ENCODE results near the gene PMAIP1. TPM values are rescaled to one million over a fixed set of nuclear protein-coding genes. Genes with fewer than 3 reads are reported as not detected.

Gene PMAIP1
- polyA plus RNA-seq, 3 donors: 40.8 to 56.6 (median 55.7) TPM

GRCh38 chr18:59881728-59882656 lies 17.8 kb upstream of the PMAIP1 start:
- H2AFZ ChIP-seq (ENCODE audit: insufficient read depth, low read depth, low read length, poor library complexity, severe bottlenecking): peak overlapping the region; percentile 46
- H3K4me3 ChIP-seq (replicated peaks in 1 of 3; ENCODE audit: low read depth in 2 of 3, low read length in 3 of 3): peak overlapping the region in 1 of 3 experiments; percentile 58
- no peaks in the 10 kb centered on the region for H4K20me1 ChIP-seq (ENCODE audit: insufficient read depth, low read length)
- peak overlapping the region; percentile 63 to 79 for H3K4me3 Mint-ChIP-seq
- peak overlapping the region; percentile 62 for H3K4me2 ChIP-seq (replicated peaks; ENCODE audit: extremely low read depth, low read length, poor library complexity, severe bottlenecking)
- no peaks in the 10 kb centered on the region for H3K36me3 Mint-ChIP-seq
- peaks cover 58% of the 10 kb centered on the region for H3K4me1 Mint-ChIP-seq
- peaks cover 73 to 84% of the 10 kb centered on the region in 2 donors for H3K4me1 ChIP-seq (ENCODE audit: control insufficient read depth in 1 of 2, insufficient read depth in 2 of 2, low read length in 2 of 2)
- H3K27ac Mint-ChIP-seq: peak overlapping the region; percentile 86 to 96 (median 94)
- TF ChIP-seq CTCF (IDR thresholded peaks at IDR 0.05): no peak
- no peaks in the 10 kb centered on the region for H3K36me3 ChIP-seq (replicated peaks in 1 of 2; ENCODE audit: control insufficient read depth in 1 of 2, insufficient read depth in 2 of 2, low read length in 2 of 2)
- H3K27me3 Mint-ChIP-seq (ENCODE audit: low read depth in 3 of 3): no peaks in the 10 kb centered on the region
- intact Hi-C loops (cut with micrococcal nuclease): loop anchor here in 1 of 2 donors (2.0 to 10.0 kb wide), 2 partner anchors 17 to 63 kb away; partner anchors contain the start of gene PMAIP1
- peak overlapping the region; percentile 5 for H3K9ac ChIP-seq (ENCODE audit: insufficient read depth, low read length, poor library complexity, severe bottlenecking)
- H3K9me3 Mint-ChIP-seq: peaks cover 0 to 2% (median 0%) of the 10 kb centered on the region in 7 donors
- peak overlapping the region; percentile 65 to 81 for H3K27ac ChIP-seq (ENCODE audit: low read depth in 1 of 2, low read length in 2 of 2)
- peak; percentile 55 to 82 (median 79) for DNase-seq
- H3K9me3 ChIP-seq (replicated peaks in 1 of 2; ENCODE audit: control insufficient read depth in 1 of 2, insufficient read depth in 1 of 2, low read length in 2 of 2): no peaks in the 10 kb centered on the region
- H3K79me2 ChIP-seq (ENCODE audit: insufficient read depth, low read length): no peaks in the 10 kb centered on the region
- WGBS (ENCODE audit: insufficient coverage): 0% methylated on average over 2 of the region's 11 CpGs
- H3K27me3 ChIP-seq (ENCODE audit: control insufficient read depth in 2 of 2, insufficient read depth in 2 of 2, low read length in 2 of 2): no peaks in the 10 kb centered on the region

- Histone ChIP-seq H3K9ac (ENCODE audit: insufficient read depth, low read length, poor library complexity, severe bottlenecking) (no peak overlapping the region), H3K27ac (ENCODE audit: low read depth in 1 of 2, low read length in 2 of 2) (no peak overlapping the region), H3K27me3 (ENCODE audit: control insufficient read depth in 2 of 2, insufficient read depth in 2 of 2, low read length in 2 of 2) (no peaks in the 10 kb centered on the region), H3K9me3 (replicated peaks in 1 of 2; ENCODE audit: control insufficient read depth in 1 of 2, insufficient read depth in 1 of 2, low read length in 2 of 2) (no peaks in the 10 kb centered on the region), H2AFZ (ENCODE audit: insufficient read depth, low read depth, low read length, poor library complexity, severe bottlenecking) (no peak overlapping the region), H3K4me2 (replicated peaks; ENCODE audit: extremely low read depth, low read length, poor library complexity, severe bottlenecking) (no peak overlapping the region), H3K36me3 (replicated peaks in 1 of 2; ENCODE audit: control insufficient read depth in 1 of 2, insufficient read depth in 2 of 2, low read length in 2 of 2) (no peaks in the 10 kb centered on the region), H3K4me1 (ENCODE audit: control insufficient read depth in 1 of 2, insufficient read depth in 2 of 2, low read length in 2 of 2) (peaks cover 60 to 64% of the 10 kb centered on the region in 2 donors), H3K4me3 (replicated peaks in 1 of 3; ENCODE audit: low read depth in 2 of 3, low read length in 3 of 3) (no peak overlapping the region), H3K79me2 (ENCODE audit: insufficient read depth, low read length) (no peaks in the 10 kb centered on the region), H4K20me1 (ENCODE audit: insufficient read depth, low read length) (no peaks in the 10 kb centered on the region)
- no peak for TF ChIP-seq CTCF (IDR thresholded peaks at IDR 0.05)
- DNase-seq: no peak
- Mint-ChIP-seq H3K27ac (no peak overlapping the region), H3K4me3 (no peak overlapping the region), H3K9me3 (peaks cover 0 to 2% (median 0%) of the 10 kb centered on the region in 7 donors), H3K27me3 (ENCODE audit: low read depth in 3 of 3) (no peaks in the 10 kb centered on the region), H3K4me1 (peaks cover 46% of the 10 kb centered on the region), H3K36me3 (no peaks in the 10 kb centered on the region)
- WGBS (ENCODE audit: insufficient coverage): no CpG with 5 or more reads among the region's 2 CpGs
- intact Hi-C loops (cut with micrococcal nuclease): loop anchor here in 1 of 2 donors (10.0 kb wide), 1 partner anchor 60 kb away; no protein-coding TSS in a partner anchor
These were observed 15.4 kb upstream of the PMAIP1 start for GRCh38 chr18:59884351-59884750.

Data from CD14-positive monocyte (primary cell).